HG02943 (cell line): ENCODE data around the gene ANTXRL.
"Not testable (repeated sequence)": the region's sequence is repeated elsewhere in the genome, so short reads cannot be mapped to it uniquely, and the experiment has no call there.

Experiments
- ATAC-seq: cut with Tn5 transposase; IDR thresholded peaks from one replicate; pipeline ENCODE4 v1.9.1; 2021; ENCODE audit warnings: mild to moderate bottlenecking, low read depth, moderate library complexity; ENCODE audit not compliant: unreplicated experiment

Gene ANTXRL

GRCh38 chr10:46272863-46273415, 13.9 kb upstream of the ANTXRL start:
- no peak for ATAC-seq

DNA sequence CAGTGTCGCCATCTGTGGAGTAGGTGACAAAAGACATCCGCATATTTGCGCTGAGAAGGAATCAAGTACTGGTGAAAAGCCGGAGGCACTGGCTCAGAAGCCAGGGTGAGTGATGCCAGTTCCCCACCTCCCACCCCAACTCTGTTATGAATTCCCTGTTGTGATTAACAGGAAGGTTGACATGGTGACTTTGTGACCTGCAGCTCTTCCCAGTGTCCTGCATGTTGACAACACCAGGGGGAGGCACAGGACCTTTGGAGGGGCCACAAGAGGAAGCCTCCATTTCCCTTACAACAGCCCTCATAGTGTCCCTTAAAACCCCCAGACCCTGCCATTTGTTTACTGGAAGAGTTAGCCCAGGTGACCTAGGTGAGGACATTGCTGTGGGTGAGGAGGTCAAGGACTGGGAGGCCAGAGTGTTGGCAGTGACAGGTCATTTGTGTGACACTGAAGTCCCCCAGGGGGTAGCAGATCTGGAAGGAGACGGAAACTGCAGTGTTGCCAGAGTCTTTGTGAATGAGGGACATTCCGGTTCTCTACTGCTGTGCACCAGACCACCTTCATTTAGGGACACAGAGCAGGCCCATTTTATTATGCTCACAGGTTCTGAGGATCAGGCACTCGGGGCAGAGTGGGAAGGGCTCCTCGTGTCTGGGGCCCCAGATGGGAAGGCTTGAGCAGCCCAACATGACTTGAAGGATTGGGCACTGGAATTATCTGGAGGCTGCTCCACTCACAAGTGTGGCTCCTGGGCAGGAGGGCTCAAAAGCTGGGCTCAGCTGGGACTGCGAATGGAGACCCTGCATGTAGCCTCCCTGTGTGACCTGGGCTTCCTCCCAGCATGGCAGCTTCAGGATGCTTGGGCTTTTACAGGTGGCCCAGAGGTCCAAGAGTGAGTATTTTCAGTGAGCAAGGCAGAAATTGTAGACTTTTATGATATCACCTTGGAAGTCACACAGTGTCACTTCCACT, 13.0 kb upstream of the ANTXRL start:
- ATAC-seq, result no peak

DNA sequence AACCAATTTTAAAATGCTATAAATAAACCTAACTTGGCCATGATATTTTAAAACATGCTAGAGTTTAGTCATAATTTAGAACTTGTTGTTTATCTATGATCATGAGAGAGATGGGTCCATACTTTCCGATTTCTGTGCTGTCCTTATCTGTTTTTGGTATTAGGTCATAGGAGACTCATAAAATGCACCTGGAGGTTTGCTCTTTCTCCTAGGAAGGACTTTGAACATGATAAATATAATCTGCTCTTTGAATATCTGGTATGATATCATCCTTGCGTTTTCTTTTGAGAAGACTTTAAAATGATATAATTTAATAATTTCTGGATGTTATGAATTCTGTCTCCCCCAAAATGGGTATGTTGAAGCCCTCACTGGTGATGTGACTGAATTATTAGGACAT, 9.0 kb upstream of the ANTXRL start:
- ATAC-seq, result no peak

DNA sequence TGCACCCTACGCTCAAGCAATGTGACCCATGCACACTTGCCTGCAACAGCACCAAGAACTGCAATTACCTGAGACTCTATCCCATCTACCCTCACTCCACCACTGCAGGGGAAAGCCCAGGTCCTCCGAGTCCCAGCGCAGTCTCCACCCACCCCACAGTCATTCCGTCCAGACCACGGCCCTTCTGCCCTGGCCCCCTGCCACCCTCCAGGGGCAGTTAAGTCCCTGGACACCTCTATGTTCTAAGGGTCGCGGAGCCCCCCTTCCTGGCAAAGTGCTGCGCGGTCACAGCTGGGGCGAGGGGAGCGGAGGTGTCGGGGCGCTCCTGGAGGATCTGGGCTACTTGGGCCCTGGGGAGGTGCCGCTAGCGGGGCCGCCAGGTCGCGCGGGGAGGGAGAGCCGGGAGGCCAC, 4.4 kb upstream of the ANTXRL start:
- not testable (repeated sequence) for ATAC-seq

- ATAC-seq, result no peak
These were observed 3.8 kb upstream of the ANTXRL start for GRCh38 chr10:46282842-46283574.

DNA sequence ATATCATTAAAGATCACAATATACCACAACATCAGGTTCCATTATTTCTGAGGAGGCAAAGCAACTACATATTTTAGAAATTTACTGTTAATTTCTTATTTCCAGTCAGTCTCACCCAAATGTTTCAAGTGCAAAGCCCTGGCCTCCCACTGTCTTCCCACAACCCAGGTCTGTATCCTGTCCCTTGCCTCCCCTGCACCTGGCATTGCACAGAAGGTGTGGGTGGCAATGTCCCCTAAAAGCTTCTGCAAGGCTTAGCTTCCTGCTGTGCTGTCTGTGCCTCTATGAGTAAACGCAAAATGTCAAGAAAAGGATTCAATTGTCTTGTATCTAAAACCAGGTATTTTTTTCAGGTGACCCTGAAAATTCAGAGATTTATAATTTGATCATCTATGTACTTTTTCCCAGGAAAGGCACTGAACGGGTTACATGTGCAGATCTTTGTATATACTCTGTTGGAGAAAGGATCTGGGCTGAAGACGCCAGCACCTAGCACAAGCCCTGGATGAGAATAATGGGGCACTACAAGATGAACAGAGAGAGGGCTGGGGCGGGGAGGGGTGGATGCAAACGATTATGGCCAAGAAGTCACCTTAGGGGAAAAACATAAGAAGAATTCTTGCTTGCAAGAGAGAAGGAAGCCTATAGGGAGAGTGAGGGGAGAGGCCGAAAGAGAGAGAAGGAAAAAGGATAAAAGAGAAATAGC, 3.1 kb upstream of the ANTXRL start:
- no peak for ATAC-seq

DNA sequence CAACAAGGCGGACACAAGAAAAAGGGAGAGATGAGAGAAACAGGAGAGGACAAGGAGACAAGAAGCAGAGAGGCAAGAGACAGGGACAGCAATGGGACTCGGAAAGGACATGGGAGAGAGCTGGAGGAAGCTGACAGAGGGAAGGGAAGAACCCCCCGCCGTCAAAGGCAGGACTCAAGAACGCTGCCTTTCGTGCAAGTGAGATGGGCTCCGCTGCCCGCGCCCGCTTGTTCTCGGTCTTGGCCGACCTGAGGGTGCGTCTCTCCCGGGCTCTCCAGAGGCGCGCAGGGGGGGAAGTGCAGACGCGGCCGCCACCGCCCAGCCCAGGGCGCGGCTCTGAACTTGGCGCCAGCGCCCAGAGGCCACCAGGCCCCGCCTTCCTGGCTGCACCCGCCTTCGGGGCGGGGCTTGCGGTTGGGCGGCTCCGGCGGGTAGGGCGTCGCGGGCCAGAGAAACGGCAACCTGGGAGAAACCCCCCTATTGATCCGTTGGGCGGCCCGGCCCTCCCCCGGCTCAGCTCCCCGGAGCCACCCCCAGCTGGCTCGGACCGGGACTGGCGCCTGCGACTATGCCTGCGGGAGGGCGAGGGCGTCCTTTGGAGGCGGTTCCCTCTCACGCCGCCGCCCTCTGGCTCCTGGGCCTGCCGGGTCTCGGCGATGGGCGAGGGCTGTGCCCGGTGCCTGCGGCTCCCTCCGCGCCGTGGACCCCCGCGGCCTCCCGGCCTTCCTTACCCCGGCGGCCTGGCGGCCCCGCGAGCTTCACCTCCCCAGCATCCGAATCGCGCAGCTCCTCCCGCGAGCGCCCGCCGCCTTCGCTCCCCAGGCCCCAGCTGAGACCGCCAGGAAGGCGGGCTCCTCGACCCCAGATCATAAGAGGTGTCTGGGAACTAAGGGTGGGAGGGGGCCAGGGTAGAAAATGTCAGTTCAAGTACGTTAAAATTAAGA, 2.2 kb upstream of the ANTXRL start:
- ATAC-seq, result peak; percentile 93

DNA sequence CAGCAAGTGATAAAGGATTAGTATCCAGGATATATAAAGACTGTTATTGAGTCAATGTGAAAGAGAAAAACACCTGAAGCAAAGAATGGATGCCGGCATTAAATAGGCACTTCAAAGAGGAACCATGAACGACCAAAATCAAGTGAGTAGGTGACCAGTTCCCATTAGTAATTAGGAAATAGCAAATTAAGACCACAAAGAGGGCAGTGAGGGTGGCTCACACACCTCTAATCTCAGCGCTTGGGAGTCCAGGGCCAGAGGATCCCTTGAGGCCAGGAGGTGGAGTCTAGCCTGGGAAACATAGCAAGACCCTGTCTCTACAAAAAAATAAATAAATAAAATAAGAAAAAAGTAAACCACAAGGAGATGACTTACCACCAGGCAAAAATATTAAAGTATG, 1.5 kb upstream of the ANTXRL start:
- no peak for ATAC-seq

- no peak for ATAC-seq
These were observed 704 bp upstream of the ANTXRL start for GRCh38 chr10:46285966-46286620.

GRCh38 chr10:46287846-46288477, 1.2 kb downstream of the ANTXRL start:
- no peak for ATAC-seq

DNA sequence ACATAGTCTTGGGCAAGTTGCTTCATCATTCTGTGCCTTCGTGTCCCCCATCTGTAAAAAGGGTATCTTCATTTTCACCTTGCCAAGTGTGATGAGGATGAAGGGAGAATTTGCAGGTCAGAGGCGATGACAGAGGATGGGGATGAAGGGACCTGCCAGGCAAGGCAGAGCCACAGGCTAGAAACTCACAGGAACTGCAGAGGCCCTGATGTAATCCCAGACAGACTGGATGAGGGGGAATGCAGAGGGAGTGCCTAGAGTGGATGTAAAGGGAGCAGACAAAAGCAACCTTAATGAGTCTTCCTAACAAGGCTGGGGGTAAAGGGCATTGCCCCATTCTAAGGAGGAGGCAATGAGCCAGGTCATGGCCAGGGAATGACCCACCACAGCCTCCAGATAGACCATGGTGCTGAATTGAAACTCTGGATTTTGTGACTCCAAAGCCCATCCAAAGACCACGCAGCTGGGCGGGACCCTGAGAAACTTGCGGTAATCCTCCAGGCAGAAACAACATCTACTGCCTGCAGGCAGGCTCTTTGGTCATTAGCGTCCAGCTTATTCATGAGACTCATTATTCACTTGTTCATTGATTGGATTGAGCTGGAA, 1.9 kb downstream of the ANTXRL start:
- no peak for ATAC-seq

DNA sequence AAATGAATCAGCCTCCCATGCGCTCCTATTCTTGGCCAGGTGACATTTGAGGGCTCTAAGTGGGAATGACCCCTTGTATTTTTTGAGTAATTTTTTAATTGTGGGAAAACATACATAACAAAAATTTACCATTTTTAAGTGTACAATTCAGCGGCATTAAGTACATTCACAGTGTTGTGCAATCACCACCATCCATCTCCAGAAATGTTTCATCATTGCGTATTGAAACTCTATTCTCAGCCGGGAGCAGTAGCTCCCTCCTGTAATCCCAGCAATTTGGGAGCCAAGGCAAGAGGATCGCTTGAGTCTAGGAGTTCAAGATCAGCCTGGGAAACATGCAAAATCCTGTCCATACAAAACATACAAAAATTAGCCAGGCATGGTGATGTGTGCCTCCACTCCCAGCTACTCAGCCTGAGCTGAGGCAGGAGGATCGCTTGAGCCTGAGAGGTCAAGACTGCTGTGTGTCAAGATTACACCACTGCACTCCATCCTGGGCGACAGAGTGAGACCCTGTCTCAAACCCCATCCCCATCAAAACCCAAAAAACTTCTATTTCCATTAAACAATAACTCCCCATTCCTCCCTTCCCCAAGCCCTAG, 2.5 kb downstream of the ANTXRL start:
- ATAC-seq, result no peak

DNA sequence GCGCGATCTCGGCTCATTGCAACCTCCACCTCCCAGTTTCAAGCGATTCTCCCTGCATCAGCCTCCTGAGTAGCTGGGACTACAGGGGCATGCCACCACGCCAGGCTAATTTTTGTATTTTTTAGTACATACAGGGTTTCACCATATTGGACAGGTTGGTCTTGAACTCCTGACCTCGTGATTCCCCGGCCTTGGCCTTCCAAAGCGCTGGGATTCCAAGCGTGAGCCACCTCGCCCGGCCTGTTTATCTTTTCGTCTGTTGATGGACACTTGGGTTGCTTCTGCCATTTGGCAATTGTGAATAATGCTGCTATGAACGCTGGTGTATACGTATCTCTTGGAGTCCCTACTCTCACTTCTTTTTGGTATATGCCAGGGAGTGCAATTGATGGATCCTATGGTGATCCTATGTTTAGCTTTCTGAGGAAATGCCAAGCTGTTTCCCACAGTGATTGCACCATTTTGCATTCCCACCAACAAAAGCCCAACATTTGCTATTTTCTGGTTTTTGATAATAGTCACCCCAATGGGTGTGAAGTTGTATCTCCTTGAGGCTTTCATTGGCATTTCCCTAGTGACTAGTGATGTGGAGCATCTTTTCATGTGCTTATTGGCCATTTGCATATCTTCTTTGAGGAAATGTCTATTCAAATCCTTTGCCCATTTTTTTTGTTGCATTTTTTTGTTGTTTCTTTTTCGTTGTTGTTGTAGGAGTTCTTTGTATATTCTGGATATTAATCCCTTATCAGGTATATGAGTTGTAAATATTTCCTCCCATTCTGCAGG, 3.5 kb downstream of the ANTXRL start:
- ATAC-seq, result no peak

GRCh38 chr10:46291817-46292572, 5.2 kb downstream of the ANTXRL start:
- ATAC-seq, result no peak

DNA sequence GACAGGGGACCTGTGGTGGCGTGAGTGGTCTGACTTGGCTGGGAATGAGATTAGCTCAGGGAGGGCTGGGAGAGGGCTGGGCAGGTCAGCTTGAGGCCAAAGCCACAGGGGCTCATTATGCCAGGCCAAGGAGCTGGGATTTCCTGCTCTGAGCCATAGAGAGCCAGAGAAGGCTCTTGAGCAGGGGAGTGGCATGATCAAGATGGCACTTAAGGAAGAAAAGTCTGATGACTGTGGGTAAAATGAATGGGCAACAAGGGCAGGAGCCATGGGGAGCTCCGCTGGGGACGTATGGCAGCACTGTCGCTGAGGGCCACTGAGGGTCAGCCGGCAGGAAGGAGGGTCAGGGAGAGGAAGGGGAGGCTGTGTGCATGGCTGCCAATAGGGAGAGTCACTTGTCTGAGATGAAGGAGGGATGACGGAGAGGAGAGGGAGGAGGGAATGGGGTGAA, 5.8 kb downstream of the ANTXRL start:
- no peak for ATAC-seq

GRCh38 chr10:46293228-46293627, 6.4 kb downstream of the ANTXRL start:
- no peak for ATAC-seq
